HepG2 (cell line): Measurements from ENCODE around the gene C15orf62. TPM values are rescaled to one million over a fixed set of nuclear protein-coding genes. Genes with fewer than 3 reads are reported as not detected.

Source experiments
- ARHGAP35 ChIP-seq: sonication (generic); formaldehyde crosslinking; IDR thresholded peaks from 2 replicates; pipeline ENCODE4 v1.9.0; 2022; ENCODE audit warnings: mild to moderate bottlenecking, inconsistent platforms, moderate library complexity, missing genetic modification reagents, borderline replicate concordance
- EZH2 ChIP-seq: conservative IDR thresholded peaks from 2 replicates; pipeline ENCODE4 v1.6.1; 2012; ENCODE audit warnings: mild to moderate bottlenecking, low read depth, low read length, moderate library complexity
- HMG20B ChIP-seq: conservative IDR thresholded peaks from 2 replicates; pipeline ENCODE4 v1.6.1; 2016; ENCODE audit warnings: missing genetic modification reagents, missing compliant biosample characterization
- KMT2B ChIP-seq: IDR thresholded peaks from 2 replicates; pipeline ENCODE4 v1.6.1; 2016; ENCODE audit warnings: missing genetic modification reagents, missing compliant biosample characterization
- MIER2 ChIP-seq: IDR thresholded peaks from 2 replicates; pipeline ENCODE4 v1.6.1; 2016; ENCODE audit warnings: missing biosample characterization, missing genetic modification reagents
- NFYC ChIP-seq: IDR thresholded peaks from 2 replicates; pipeline ENCODE4 v1.6.1; 2016; ENCODE audit warnings: missing genetic modification reagents, missing compliant biosample characterization
- RXRA ChIP-seq: sonication (generic); formaldehyde crosslinking; IDR thresholded peaks from 2 replicates; pipeline ENCODE4 v1.5.1; 2020; ENCODE audit warnings: missing genetic modification reagents
- SMAD3 ChIP-seq: sonication (generic); formaldehyde crosslinking; IDR thresholded peaks from 2 replicates; pipeline ENCODE4 v1.4.0; 2020; ENCODE audit warnings: missing genetic modification reagents
- SSRP1 ChIP-seq: IDR thresholded peaks from 2 replicates; pipeline ENCODE4 v1.6.1; 2016; ENCODE audit warnings: control low read depth
- ZNF142 ChIP-seq: sonication (generic); formaldehyde crosslinking; IDR thresholded peaks from 2 replicates; pipeline ENCODE4 v1.4.0; 2020; ENCODE audit warnings: missing genetic modification reagents
- ZNF335 ChIP-seq: sonication (generic); formaldehyde crosslinking; IDR thresholded peaks from 2 replicates; pipeline ENCODE4 v1.4.0; 2020; ENCODE audit warnings: missing genetic modification reagents
- ZNF501 ChIP-seq: sonication (generic); formaldehyde crosslinking; IDR thresholded peaks from 2 replicates; pipeline ENCODE4 v1.5.1; 2020; ENCODE audit warnings: mild to moderate bottlenecking, moderate library complexity, missing genetic modification reagents
- ZSCAN5A ChIP-seq: sonication (generic); formaldehyde crosslinking; IDR thresholded peaks from 2 replicates; pipeline ENCODE4 v1.8.0; 2022; ENCODE audit warnings: mild to moderate bottlenecking, missing genetic modification reagents, borderline replicate concordance
- polyA plus RNA-seq, 8 experiments: library from polyadenylated mRNA; depleted of rRNA in 3 of 8; stranded (reverse) in 7 of 8; unstranded in 1 of 8; fragments of >200 nt; fragmentation: Illumina TruSeq in 4 of 8; extraction: Trizol in 4 of 8; gene quantifications; 2 replicates each; pipeline versions ENCODE4 v1.2.1 to v1.2.3, GENCODE V29; 2011 to 2016; ENCODE audit warnings: low read depth in 4 of 8, missing spikeins in 1 of 8, mixed read lengths in 1 of 8; ENCODE audit not compliant: insufficient read depth in 1 of 8
- total RNA-seq, 5 experiments: library from RNA; depleted of rRNA; stranded (reverse); fragments of >200 nt; fragmentation: Illumina TruSeq; extraction: Trizol; gene quantifications; 2 replicates each; pipeline ENCODE4 v1.2.3, GENCODE V29; 2016; ENCODE audit warnings: low read depth in 1 of 5
- TF ChIP-seq, protein P1 (sequence below): sonication (generic); formaldehyde crosslinking; IDR thresholded peaks from 2 replicates; pipeline ENCODE4 v1.4.0; 2020; ENCODE audit warnings: mild to moderate bottlenecking, missing genetic modification reagents

Gene C15orf62
- total and polyA plus RNA-seq, 2 of the 13 experiments (the other 11 are each of a cell fraction or from before 2014, with no cell fraction given): 0.51 to 1.1 TPM

DNA sequence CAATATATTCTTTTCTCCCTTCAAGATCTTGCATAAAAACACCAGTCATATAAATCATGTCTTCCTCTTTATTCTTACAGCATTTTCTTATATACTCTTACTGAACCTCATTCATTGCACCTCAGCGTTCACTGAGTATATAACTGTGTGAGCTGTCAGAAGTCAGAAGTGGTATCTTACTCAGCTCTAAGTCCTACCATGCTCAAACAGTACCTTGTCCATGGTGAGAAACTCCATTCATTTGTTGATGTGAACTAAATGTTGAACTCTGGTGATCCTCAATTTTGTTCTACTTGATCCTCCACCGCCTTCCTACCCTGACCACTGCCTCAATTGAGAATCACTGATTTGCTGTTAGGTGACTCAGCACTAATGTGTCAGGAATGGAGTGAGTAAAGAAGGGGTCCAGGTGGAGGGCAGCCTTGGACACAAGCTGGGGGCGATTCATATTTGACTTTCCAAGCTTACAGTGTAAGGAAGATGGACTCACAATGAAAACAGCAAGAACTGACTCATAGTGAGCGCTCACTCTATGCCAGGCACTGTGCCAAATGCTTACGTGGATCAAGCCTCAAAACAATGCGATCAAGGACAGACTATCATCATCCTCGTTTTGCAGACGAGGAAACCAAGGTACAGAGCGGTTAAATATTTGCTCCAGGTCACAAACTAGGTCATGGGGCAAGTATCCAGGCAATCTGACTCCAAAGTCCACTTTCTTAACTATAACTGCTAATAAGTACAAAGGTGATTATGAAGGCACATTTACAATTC, 23.6 kb downstream of the C15orf62 start (continued):
- TF ChIP-seq ZNF335 (CRISPR knock-in tag) (peak; percentile 17; the same call in 1 of the 2 replicates), ARHGAP35 (CRISPR knock-in tag) (no peak), SSRP1 (CRISPR knock-in tag) (no peak), ZNF501 (CRISPR knock-in tag) (no peak), SMAD3 (CRISPR knock-in tag) (no peak), NFYC (CRISPR knock-in tag) (no peak), KMT2B (0 out of 2 replicates have a peak, but pooled peaks have one; percentile 21), RXRA (CRISPR knock-in tag) (peak; percentile 78; the same call in 1 of the 2 replicates), ZSCAN5A (CRISPR knock-in tag) (no peak), MIER2 (CRISPR knock-in tag) (peak; percentile 53; the same call in 1 of the 2 replicates), HMG20B (CRISPR knock-in tag) (no peak), ZNF142 (CRISPR knock-in tag) (no peak), EZH2 (no peak)
- TF ChIP-seq, protein P1, sequence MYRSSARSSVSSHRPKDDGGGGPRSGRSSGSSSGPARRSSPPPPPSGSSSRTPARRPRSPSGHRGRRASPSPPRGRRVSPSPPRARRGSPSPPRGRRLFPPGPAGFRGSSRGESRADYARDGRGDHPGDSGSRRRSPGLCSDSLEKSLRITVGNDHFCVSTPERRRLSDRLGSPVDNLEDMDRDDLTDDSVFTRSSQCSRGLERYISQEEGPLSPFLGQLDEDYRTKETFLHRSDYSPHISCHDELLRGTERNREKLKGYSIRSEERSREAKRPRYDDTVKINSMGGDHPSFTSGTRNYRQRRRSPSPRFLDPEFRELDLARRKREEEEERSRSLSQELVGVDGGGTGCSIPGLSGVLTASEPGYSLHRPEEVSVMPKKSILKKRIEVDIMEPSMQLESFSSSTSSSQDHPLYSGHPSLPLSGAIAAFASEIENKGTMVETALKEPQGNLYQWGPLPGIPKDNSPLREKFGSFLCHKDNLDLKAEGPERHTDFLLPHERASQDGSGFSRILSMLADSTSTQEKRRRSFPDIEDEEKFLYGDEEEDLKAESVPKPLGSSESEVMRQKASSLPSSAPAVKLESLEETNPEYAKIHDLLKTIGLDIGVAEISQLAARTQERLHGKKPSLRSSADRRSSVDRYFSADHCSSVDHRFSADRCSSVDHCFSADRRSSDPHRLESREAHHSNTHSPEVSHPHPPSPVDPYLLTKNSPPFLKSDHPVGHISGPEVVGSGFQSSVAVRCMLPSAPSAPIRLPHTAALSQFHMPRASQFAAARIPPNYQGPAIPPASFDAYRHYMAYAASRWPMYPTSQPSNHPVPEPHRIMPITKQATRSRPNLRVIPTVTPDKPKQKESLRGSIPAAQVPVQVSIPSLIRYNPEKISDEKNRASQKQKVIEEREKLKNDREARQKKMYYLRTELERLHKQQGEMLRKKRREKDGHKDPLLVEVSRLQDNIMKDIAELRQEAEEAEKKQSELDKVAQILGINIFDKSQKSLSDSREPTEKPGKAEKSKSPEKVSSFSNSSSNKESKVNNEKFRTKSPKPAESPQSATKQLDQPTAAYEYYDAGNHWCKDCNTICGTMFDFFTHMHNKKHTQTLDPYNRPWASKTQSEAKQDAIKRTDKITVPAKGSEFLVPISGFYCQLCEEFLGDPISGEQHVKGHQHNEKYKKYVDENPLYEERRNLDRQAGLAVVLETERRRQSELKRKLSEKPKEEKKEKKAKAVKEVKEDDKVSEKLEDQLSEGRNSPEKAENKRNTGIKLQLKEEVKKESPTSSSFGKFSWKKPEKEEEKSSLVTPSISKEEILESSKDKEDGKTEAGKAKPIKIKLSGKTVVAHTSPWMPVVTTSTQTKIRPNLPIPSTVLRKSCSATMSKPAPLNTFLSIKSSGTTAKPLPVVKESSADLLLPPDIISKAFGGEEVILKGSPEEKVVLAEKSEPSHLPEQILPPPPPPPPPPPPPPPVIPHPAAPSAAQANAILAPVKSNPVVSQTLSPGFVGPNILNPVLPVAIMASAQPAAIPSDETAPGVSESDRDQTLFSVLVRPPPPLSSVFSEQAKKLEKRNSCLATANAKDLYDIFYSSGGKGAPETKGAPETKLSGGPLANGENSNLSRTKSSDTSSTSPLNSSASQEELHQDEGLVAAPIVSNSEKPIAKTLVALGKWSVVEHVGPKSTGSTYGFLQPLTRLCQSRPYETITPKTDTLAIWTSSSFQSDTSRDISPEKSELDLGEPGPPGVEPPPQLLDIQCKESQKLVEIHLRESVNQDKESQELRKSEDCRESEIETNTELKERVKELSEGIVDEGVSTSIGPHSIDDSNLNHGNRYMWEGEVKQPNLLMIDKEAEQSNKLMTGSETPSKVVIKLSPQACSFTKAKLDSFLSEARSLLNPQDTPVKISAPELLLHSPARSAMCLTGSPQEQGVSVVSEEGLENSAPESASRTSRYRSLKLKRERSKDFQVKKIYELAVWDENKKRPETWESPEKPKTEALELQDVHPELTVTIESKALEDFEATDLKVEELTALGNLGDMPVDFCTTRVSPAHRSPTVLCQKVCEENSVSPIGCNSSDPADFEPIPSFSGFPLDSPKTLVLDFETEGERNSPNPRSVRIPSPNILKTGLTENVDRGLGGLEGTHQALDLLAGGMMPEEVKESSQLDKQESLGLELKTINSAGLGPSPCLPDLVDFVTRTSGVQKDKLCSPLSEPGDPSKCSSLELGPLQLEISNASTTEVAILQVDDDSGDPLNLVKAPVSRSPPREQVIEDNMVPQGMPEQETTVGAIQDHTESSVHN (CRISPR knock-in tag): no peak
